ENCODE measurements around the gene ZBTB11.

DNA sequence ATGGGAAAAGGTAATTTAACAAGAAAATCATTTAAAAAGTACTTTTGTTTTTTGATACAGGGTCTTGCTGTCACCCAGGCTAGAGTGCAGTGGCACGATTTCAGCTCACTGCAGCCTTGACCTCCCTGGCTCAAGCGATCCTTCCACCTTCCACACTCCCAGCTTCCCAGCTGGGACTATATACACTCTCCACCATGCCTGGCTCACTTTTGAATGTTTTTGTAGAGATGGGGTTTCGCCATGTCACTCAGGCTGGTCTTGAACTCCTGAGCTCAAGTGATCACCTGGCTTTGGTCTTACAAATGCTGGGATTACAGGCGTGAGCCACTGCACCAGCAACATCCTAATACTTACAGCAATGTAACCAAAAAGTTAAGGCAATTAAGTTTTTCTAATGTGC lies 3.5 kb upstream of the ZBTB11 start:
- TF ChIP-seq, protein P1, sequence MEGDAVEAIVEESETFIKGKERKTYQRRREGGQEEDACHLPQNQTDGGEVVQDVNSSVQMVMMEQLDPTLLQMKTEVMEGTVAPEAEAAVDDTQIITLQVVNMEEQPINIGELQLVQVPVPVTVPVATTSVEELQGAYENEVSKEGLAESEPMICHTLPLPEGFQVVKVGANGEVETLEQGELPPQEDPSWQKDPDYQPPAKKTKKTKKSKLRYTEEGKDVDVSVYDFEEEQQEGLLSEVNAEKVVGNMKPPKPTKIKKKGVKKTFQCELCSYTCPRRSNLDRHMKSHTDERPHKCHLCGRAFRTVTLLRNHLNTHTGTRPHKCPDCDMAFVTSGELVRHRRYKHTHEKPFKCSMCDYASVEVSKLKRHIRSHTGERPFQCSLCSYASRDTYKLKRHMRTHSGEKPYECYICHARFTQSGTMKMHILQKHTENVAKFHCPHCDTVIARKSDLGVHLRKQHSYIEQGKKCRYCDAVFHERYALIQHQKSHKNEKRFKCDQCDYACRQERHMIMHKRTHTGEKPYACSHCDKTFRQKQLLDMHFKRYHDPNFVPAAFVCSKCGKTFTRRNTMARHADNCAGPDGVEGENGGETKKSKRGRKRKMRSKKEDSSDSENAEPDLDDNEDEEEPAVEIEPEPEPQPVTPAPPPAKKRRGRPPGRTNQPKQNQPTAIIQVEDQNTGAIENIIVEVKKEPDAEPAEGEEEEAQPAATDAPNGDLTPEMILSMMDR (IDR thresholded peaks at IDR 0.05) = no peak
- TF ChIP-seq POLR2A (IDR thresholded peaks at IDR 0.05) (no peak), EP300 (IDR thresholded peaks at IDR 0.05) (no peak)

Data from sigmoid colon (tissue), 4 donors.